Dermis microvascular lymphatic vessel endothelial cell (primary cell): ENCODE results near the gene HSPA12B. TPM values are rescaled to one million over a fixed set of nuclear protein-coding genes. Genes with fewer than 3 reads are reported as not detected.

Experiments
- DNase-seq, 2 donors: peaks; one replicate each; pipeline versions ENCODE4 v3.0.0 to v3.0.0-alpha.2; 2010; ENCODE audit warnings: low read depth in 2 of 2
- total RNA-seq: library from RNA; depleted of rRNA; stranded (reverse); fragments of >200 nt; gene quantifications from 2 replicates; pipeline ENCODE4 v1.2.1, GENCODE V29; 2014

Gene HSPA12B
- total RNA-seq, 1 donor from 2014 or later = 14.2 TPM

- no peak for DNase-seq
Measured at GRCh38 chr20:3702611-3703391, 29.7 kb upstream of the HSPA12B start.

- DNase-seq = no peak
Measured at GRCh38 chr20:3704087-3704486, 28.4 kb upstream of the HSPA12B start.

- DNase-seq = no peak
Measured at GRCh38 chr20:3705491-3705969, 27.0 kb upstream of the HSPA12B start.

GRCh38 chr20:3705970-3706739 lies 26.3 kb upstream of the HSPA12B start:
- DNase-seq = no peak

- DNase-seq = no peak
Measured at GRCh38 chr20:3706774-3707507, 25.5 kb upstream of the HSPA12B start.

- DNase-seq = no peak
Measured at GRCh38 chr20:3707508-3707899, 25.0 kb upstream of the HSPA12B start.

- DNase-seq = no peak
Measured at GRCh38 chr20:3710011-3710466, 22.4 kb upstream of the HSPA12B start.

GRCh38 chr20:3710703-3711483 lies 21.6 kb upstream of the HSPA12B start:
- peak in 1 of 2 donors; percentile 54 for DNase-seq

- DNase-seq = no peak
Measured at GRCh38 chr20:3711484-3711941, 21.0 kb upstream of the HSPA12B start.

- no peak for DNase-seq
Measured at GRCh38 chr20:3712279-3712873, 20.1 kb upstream of the HSPA12B start, which contains the start of gene SIGLEC1. TSS of gene SIGLEC1 (minus strand) at chr20:3712600. CDS start at chr20:3707128, 5,472 bp downstream.

- no peak for DNase-seq
Measured at GRCh38 chr20:3714092-3714491, 18.4 kb upstream of the HSPA12B start.

- DNase-seq = peak in 1 of 2 donors; percentile 64
Measured at GRCh38 chr20:3716195-3716834, 16.2 kb upstream of the HSPA12B start.

- DNase-seq = peak in 1 of 2 donors; percentile 48
Measured at GRCh38 chr20:3719046-3719445, 13.4 kb upstream of the HSPA12B start.

GRCh38 chr20:3720068-3720467 lies 12.4 kb upstream of the HSPA12B start:
- DNase-seq = no peak

GRCh38 chr20:3720626-3721025 lies 11.9 kb upstream of the HSPA12B start:
- DNase-seq = no peak

- no peak for DNase-seq
Measured at GRCh38 chr20:3721912-3722311, 10.6 kb upstream of the HSPA12B start.

GRCh38 chr20:3723284-3723683 lies 9.2 kb upstream of the HSPA12B start:
- no peak for DNase-seq

- DNase-seq = no peak
Measured at GRCh38 chr20:3724356-3724755, 8.1 kb upstream of the HSPA12B start.

- DNase-seq = no peak
Measured at GRCh38 chr20:3727401-3728021, 5.0 kb upstream of the HSPA12B start.
